Activated CD8-positive, alpha-beta memory T cell treated with anti-CD3 and anti-CD28 coated beads, Interleukin-2, amount 50 U/mL, for 1 hour (primary cell): Measurements from ENCODE around the gene RPP30.

Experiments used
- DNase-seq: peaks from one replicate; pipeline ENCODE4 v3.0.0-alpha.2; 2020; ENCODE audit errors: extremely low read depth

RPP30 gene

DNA sequence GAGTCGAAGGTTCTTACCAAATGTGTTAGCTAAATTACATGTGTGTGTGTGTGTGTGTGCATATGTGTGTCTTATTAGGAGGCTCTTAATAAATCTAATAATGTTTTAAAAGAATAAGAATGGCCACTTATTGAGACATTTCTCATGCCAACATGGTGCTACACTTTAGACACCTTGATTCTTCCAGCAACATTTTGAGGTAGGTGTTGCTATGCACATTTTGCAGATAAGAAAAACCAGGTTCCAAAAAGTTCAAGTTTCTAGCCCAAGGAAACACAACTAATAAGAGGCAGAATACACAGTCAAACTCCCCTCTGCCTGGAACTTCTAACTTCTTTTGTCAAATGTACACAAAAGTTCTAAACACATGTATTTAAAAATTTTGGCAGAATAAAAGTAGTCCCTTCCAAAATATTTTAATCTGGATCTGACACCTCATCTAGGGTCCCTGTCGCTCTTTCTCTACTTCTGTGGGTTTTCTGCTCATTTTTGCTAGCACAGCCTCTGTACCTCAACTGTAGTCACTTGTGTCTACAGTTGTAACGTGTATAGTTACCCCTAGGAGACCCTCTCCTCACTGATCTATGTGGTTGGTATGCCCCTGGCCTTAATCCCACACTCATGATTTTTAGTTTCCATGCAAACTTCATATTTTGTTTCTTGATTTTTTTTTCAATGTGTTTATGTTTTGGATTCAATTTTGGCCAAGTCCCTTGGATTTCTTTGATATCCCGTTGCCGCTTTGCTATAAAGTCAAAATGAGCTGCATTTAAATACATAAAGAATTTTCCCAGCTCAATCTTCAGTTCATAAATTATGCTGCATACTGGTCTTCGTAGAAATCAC lies 44.8 kb downstream of the RPP30 start:
- no peak for DNase-seq

DNA sequence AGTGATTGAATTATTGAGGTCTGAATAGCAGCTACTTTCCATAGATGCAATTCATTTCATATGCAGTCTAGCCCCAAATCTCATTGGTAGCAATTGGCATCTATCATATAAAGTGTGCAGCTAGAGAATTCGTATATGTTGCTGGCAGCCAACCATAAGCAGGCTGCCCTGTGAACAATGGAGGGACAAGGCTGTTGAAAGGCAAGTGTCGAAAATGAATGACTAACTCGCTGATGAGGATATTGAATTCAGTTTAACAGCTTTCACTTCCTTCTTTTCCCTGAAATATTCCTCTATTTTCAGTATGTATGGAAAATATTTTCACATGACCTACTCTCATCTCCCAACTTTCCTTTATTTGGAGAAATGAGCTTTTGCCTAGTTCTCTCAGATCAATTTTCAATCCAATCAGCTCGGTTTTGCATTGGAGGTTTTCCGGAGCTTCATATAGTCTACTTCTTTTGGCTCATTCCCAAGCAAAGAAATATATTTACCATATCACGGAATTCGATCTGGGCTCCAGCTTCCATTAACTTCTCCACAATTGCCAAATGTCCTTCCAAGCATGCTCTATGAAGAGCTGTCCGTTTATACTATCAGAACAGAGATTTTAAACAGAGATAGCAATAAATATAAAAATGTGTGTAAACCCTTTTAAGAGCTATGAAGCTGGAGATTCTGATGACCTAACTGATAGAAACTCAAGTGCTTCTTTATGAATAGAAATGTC lies 45.6 kb downstream of the RPP30 start:
- DNase-seq, result no peak

DNA sequence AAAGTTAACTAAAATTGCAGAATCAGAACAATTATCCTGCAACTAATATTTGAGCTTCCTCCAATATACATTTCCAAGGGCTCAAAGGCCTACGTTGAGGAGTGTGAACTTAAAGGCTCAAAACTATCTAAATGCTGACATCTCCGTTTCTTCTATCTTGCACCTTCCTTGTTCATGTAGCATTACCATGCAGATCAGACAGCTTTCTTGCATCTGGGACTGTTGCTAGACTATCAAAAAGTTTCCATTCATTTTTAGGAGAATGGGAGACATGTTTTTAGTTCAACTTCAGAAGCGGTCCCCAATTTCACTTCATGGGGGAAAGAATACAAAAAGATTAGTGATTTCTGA lies 46.2 kb downstream of the RPP30 start:
- DNase-seq, result no peak

DNA sequence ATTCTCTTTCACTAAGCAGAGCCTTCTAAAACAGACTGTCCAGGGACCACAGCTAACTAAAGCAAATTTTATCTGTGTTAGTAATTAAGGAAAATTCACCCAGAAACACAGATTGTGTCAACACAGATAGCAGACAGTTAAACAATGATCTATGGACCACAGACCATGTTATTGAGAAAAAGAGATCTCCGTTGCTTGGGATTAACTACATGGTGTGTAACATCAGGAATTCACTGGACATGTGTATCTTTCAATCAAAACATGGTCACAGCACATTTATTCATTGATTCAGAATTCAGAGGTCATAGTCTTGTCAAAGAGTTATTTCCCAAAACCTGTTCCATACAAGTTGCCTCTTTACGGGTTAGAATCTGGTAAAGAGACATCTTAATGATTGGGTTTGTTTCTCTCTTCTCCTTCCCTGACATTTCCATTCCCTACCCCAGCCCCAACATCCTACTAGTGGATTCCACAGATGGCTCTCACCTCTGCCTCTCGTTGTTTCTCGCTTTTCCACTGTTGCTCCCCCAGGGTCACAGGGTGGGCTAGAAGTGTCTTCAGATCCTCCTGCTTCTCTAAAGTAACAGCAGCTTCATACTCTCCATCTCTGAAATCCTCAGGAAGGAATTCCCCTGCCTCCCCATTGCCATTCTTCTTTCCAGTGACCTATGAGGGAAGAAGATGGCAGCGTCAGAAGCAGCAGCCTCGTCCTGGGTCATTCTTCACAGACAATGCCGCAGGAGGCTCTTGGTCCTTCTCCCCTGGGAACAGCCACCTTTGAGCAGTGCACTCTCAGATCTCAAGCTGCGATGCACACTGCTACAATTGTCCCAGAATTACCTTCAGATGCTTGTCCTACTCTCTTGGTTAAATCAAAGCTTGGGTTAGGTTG lies 48.2 kb downstream of the RPP30 start:
- no peak for DNase-seq

DNA sequence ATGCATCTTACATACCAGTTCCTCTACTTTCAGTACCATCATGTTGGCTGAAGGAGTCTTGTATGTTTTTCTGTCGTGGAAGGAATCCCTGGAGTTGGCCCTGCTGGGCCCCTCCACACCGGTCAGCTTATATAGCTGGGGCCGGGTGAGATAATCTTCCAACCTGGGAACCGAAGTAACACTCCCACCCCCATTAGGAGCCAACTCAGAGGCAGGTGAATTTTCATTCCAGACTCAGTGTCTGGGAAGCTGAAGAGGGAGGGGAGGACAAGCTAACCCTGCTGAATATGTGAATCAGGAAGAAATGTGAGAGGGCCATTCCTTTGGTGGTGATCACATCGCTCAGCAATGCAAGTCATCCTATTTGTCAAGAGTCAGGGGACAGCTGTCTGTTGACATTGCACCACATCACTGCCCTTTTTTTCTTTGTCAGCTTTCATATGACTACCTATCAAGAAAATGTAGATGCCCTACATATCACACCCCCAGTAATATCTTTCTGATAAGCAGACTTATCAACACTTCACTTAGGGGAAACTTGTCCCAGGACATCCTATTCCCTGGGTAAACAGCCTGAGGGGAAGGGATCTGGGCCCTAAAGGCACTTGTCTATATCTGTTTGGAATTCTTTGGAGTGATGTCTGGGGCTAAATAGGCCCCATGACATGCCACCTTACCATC lies 49.4 kb downstream of the RPP30 start, which contains the start of gene ANKRD1:
Gene ANKRD1, minus strand, starts transcription at position 102 of the 681 bp plus-strand sequence. Its CDS starts 60 bp downstream, at position 42.
- no peak for DNase-seq

DNA sequence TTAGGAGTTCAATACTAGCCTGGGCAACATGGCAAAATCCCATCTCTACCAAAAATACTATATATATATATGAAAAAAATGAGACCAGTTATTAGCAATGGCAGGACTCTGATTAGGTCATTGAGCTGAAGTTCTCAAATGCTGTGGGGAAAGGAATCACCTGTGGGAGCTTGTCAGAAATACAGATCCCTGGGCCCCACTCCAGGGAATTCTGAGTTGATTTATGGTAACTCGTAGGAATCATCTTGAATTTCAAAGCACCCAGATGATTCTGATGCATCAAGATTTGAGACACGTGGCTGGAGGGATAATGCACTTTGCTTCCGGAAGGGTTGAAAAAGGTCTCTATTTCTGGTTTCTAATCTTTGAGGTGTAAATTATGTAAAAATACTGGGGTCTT lies 50.1 kb downstream of the RPP30 start:
- DNase-seq, result no peak

DNA sequence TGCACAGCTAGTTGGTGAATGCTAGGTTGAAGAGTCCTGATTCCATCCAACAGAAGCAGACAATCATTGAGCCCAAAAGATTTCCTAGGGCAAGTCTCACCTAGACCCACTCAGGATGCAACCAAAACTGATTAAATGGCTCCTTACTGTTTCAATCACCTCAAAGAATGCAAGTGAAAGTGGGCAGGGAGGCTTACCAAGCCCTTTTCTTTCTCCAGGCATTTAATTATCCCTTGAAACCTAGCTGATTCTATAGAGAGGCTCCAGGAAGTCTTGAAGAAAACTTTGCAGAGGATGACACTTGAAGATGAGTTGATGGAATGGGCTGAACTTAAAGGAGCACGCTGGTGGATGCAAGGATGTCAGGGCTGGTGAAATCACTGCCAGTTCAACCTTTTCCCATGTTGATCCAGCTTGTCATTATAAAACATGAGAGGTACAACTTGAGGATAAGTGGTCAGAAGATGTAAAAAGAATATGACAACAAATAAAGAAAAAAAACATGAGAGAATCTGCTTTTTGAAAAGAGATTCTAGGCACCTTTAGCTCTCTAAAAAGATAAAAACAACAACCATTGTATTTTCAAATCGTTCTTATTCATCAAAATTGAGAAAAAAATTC lies 51.4 kb downstream of the RPP30 start:
- DNase-seq, result no peak

DNA sequence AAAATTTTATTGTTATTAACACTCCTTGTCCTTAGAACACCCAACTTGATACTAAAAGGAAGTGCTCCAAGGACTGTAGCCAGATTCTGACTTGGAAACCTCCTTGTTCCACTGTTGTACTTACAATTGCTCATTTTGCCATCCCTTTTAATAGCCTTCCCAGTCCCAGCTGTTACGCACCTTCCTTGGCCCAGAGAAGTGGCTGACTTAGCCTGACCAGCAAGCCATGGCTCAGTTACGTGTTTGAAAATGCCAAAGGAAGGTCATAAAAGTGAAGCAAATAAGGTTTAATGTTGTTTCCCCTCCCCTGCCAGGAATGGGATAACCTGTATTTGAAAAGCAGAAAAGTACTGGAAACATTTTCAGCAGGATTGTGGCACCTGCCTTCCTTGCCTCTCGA lies 52.8 kb downstream of the RPP30 start:
- DNase-seq, result no peak

DNA sequence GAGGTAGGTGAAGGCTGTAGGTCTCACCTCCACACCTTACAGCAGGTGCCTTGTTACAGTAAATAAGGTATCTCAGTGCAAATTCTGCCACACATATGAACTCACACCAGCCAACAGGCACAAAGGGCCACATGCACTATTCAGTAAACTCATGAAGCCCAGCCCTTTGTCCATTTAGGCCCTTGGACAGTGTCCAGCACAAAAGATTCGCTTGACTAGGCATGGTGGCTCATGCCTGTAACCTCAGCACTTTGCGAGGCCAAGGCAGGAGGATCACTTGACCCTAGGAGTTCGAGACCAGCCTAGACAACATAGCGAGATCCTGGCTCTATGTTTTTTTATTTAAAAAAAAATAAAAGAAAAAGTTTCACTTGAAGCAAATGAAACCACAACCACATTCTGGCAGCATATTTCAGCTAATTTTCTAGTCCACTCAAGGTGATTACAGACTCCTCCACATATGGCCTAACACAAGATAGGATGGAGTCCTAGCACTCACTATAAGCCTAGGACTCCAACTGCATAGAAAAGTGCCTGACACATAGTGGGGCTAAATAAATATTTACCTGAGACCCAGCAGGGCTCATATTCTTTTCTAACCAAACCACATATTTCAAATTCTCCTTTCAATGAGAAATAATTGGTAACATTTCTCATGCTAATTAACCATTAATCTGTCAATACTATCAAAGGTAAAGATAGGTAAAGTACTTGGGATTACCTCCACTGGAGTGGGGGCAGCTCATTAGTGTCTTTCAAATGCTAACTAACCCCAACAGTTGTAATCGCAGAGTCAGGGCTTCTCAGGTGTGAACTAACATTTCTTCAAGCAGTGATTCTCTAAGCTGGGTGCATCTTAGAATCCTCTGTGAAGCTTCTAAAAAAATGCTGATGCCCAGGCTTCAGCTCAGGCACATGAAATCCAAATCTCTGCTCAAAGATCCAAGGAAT lies 53.6 kb downstream of the RPP30 start:
- no peak for DNase-seq

DNA sequence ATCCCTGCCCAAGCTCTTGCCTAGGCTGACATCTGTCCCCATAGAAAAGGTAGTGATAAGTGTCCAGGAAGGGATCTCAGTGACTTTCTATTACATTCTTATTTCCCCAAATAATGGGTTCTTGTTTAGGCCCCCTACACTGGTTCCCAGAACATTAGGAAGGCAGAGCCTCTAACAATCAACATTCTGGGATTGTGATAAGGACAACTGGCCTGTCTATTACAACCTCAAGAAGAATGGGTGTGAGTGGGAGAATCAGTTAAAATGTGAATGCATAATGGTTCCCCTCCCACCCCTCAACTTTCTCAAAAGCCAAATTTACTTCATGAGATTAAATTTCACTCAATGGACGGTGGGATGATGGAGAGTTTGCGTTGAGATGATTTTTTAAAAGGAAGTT lies 55.5 kb downstream of the RPP30 start:
- no peak for DNase-seq

DNA sequence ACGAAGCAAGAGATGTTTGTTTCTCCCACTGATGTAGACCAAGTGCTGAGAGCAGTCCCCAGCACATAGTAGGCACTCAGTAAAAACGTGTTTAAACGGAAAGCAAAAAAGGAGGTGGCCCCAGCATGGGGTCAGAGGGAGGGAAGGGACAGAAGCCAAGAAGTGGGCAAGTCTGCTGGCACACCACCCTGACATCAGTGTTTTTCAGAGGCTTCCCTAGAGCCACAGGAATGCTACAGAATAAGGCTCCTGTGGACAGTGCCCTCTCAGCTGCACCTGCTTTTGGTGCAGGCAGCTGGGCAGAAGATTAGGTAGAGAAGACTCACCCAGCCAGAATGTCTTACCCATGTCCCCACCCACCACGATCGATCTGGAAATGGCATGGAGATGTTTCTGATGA lies 57.4 kb downstream of the RPP30 start:
- no peak for DNase-seq

DNA sequence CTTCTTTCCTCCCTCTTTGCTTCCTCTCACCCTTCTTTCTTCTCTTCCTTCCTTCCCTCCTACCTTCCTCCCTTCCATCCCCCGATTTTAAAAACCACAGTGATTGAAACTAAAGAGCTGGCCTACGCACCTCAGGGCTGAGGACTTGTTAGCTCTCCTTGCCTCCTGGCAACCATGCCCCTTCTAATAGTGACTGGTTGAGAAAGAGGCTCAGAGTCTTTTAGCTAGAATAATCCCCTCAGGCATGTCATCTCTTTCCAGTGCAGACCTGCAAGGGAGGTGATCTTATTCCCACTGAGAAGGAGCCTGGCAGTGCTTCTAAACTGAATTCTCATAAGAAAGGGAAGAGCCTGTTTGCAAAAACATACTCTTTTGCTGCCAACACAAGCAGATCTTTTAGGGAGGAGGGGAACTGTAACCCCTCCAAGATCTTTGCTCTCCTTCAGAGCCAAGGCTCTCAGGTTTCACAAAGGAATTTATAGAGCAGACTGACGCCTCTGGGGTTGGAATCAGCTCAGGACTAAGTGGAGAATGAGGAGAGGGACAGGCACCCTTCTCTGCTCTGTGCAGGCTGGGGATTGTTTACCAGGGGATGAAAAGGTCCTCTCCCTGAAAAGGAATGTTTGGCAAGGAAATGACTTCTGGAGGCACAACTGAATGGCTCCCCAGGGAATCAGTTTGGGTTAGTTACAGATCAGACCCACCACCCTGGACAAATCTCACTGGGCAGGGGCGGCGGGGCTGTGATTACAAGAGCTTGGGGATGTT lies 58.5 kb downstream of the RPP30 start:
- no peak for DNase-seq

DNA sequence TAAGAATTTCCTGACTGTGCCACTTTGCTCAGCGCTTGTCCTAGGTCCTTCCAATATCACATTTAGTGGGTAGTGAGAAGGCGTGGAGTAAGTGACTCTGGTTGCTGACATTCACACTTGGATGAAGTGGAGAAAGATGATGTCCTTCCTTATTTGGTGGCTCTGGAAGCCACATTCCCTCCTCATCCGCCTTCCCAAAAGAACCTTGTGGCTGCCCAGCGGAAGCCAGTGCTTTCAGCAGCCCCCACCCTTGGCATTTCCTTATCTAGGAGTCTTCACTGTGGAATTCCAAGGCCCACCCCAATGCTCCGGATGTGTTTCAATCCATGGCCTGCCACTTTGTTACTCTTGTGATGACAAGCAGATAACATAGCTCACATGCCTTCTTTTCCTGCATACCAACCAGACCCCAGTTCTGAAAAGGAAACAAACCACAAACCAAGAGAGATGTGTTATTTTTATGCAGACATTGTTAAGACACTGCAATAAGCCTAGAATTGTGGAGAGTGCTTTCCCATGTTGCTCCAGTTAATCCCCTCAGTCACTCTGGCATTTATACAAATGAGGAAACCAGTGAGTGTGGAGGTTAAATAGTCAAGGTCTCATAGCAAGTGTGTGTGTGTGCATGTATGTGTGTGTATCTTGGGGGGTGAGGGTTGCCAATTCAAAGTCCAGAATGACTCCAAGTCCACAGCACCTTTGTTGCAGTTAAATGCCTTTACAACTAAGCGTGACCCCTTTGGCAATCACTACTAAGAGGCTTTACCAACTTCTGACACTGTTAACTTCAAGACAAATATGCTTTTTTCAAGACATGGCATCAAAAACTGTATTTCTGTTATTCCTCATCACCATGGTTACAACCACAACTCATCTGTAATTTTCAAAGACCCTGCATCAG lies 59.4 kb downstream of the RPP30 start:
- no peak for DNase-seq

DNA sequence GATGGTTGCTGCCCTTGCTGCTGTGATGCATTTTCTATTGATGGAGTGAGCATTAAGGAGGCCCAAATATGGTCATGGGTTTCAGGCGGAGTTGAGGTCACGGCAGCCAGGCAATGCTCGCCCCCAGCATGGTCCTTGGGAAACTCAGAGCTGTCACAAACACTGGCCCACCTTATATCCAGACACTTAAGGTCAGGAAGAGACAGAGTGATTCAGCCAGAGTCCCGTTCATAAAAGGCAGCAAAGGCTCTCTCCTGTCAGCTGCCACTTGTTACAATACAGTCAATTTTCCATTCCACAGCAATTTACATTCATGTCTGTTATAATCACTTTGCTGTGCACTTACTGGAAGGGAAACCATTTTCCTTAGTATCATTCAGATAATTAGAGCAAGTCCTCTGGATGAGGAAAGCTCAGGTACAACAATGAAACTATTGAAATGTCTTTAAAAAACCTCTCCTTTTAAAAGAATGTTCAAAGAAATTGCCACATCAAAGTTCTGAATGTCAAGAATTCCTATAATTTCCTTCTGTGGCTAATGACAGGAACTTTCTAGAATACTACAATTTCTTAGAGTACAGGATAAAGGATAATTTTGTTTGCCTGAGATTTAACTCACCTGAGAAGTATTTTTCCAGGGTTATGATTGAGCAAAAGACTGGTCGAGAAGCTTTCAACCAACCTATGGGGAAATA lies 64.0 kb downstream of the RPP30 start:
- no peak for DNase-seq

DNA sequence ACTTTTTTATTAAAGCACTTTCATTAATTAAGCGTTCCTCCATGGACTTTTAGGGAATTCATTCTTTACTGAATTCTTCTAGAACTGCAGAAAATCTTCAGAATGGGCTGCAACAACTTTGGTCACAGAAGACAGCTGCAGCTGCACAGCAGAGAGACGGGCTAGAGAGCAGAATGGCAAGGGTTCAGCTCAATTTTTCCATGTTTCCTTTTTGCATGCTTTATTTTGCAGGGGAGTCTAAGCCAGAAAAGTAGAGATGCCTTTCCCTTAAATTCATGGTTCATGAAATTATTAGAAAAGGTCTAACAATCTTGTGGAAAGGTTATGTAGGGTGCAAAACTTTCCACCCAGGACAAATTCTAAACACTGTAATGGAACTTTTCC lies 64.5 kb downstream of the RPP30 start:
- DNase-seq, result no peak

DNA sequence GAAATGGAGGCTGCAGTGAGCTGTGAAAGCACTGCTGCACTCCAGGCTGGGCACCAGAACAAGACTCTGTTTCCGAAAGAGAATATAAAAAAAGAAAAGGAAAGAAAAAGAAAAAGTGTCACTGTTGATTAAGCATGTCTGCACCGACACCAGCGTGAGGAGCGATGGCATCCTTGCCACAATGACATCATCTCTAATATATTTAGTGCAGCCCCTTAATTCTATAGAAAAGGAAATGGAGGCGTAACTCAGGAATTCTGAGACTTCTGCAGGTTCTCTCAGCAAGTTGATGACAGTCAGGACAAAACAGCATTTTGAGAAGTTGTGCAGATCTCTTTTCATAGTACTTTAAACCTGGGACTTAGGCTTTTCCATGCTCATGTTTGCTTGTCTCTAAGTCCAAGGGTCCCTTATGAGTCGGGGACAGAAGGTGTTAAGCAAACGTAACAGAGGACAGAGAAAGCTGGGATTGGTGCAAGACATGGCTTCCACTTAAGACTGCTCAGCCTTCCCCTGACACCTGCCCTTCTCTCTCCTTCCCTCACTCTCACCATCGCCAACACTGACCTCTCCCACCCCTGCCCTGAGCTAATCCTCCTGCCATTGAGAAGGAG lies 66.0 kb downstream of the RPP30 start:
- DNase-seq, result no peak

DNA sequence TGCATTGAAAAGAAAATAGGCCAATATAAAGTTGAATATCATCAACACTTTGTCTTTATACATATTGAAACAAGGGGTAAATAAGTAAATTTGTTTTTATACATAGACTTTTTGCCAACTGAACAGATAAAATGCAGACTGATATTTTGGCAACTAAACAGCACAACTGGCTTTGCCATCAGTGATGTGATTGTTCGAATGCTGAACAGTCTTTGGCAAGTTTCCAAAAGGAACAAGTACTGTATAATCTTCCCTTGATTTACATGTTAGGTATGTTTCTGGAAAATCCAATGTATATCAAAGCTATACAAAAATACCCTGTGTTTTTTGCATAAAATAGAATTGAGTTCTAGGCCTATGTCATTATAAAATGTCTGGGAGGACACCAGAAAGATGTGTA lies 67.3 kb downstream of the RPP30 start:
- no peak for DNase-seq
